B cell (primary cell): Measurements from ENCODE around the gene MFSD11. TPM values are rescaled to one million over a fixed set of nuclear protein-coding genes. Genes with fewer than 3 reads are reported as not detected.
"Not testable (repeated sequence)": the region's sequence is repeated elsewhere in the genome, so short reads cannot be mapped to it uniquely, and the experiment has no call there.

Source experiments
- ATAC-seq: fragments of 200-7000 bp; cut with Tn5 transposase; one replicate; pipeline ENCODE4 v1.10.0; 2021; ENCODE audit warnings: low read depth, mild to moderate bottlenecking, moderate number of reproducible peaks, moderate library complexity
- CTCF ChIA-PET: fragments of 350-600 bp; sonication (Branson Sonifier 250); formaldehyde crosslinking; loops from one replicate; lab custom pipeline; 2021; ENCODE audit warnings: antibody characterized with exemption, inconsistent platforms; lab: Charles Lee
- POLR2A ChIA-PET: fragments of 350-600 bp; sonication (Branson Sonifier 250); formaldehyde crosslinking; loops from one replicate; lab custom pipeline; 2021; ENCODE audit warnings: antibody characterized with exemption; lab: Charles Lee
- DNase-seq: peaks from one replicate; pipeline ENCODE4 v3.0.0; 2013
- H2AFZ ChIP-seq: 2 replicates; pipeline ENCODE4 v1.6.1; 2012; ENCODE audit warnings: mild to moderate bottlenecking, low read depth, low read length; ENCODE audit not compliant: insufficient read depth, poor library complexity, severe bottlenecking
- H3K27ac ChIP-seq, 2 donors: 1 replicate in 1 of 2; 2 replicates in 1 of 2; pipeline ENCODE4 v1.5.1; 2012 to 2013; ENCODE audit warnings: low read length in 2 of 2, mild to moderate bottlenecking in 2 of 2, moderate library complexity in 1 of 2
- H3K27me3 ChIP-seq, 4 experiments: fragments of 200-600 bp in 1 of 4; sonication (generic) in 1 of 4; replicated peaks in 1 of 4; 1 replicate in 2 of 4; 2 replicates in 2 of 4; pipeline versions ENCODE4 v1.6.1 to v1.7.0; 2013 to 2016; ENCODE audit warnings: low read length in 3 of 4, mild to moderate bottlenecking in 2 of 4, mixed read lengths in 1 of 4, moderate library complexity in 1 of 4; ENCODE audit not compliant: insufficient read depth in 4 of 4, control insufficient read depth in 3 of 4; ENCODE audit errors: control extremely low read depth in 1 of 4
- H3K36me3 ChIP-seq, 2 experiments: replicated peaks in 1 of 2; 1 replicate in 1 of 2; 2 replicates in 1 of 2; pipeline versions ENCODE4 v1.6.1 to v1.7.1; 2013; ENCODE audit warnings: low read length in 1 of 2; ENCODE audit not compliant: insufficient read depth in 2 of 2, control insufficient read depth in 1 of 2; ENCODE audit errors: control extremely low read depth in 1 of 2, extremely low read depth in 1 of 2
- H3K4me1 ChIP-seq, 2 donors: fragments of 200-600 bp in 1 of 2; sonication (generic) in 1 of 2; 1 replicate in 1 of 2; 2 replicates in 1 of 2; pipeline versions ENCODE4 v1.5.1 to v1.6.1; 2013 to 2017; ENCODE audit warnings: low read length in 2 of 2; ENCODE audit not compliant: control insufficient read depth in 2 of 2, insufficient read depth in 2 of 2
- H3K4me2 ChIP-seq: replicated peaks from 2 replicates; pipeline ENCODE3; 2012; ENCODE audit warnings: mild to moderate bottlenecking, low read depth, low read length; ENCODE audit not compliant: poor library complexity, severe bottlenecking
- H3K4me3 ChIP-seq, 5 experiments: fragments of 200-600 bp in 1 of 5; sonication (generic) in 1 of 5; 1 replicate in 3 of 5; 2 replicates in 2 of 5; pipeline versions ENCODE4 v1.5.1 to v1.7.0; 2011 to 2016; ENCODE audit warnings: low read length in 4 of 5, mild to moderate bottlenecking in 4 of 5, low read depth in 2 of 5, control low read depth in 1 of 5, moderate library complexity in 1 of 5; ENCODE audit not compliant: insufficient read depth in 1 of 5; ENCODE audit errors: control extremely low read depth in 1 of 5, extremely low read depth in 1 of 5
- H3K79me2 ChIP-seq: fragments of 200-600 bp; sonication (generic); one replicate; pipeline ENCODE4 v1.6.0; 2016; ENCODE audit warnings: low read length; ENCODE audit not compliant: control insufficient read depth, insufficient read depth
- H3K9ac ChIP-seq: fragments of 200-600 bp; sonication (generic); 2 replicates; pipeline ENCODE4 v1.6.1; 2017; ENCODE audit warnings: mild to moderate bottlenecking, low read length, moderate library complexity
- H3K9me3 ChIP-seq, 3 donors: one replicate each; pipeline versions ENCODE4 v1.6.1 to v1.7.1; 2013; ENCODE audit warnings: low read length in 2 of 3; ENCODE audit not compliant: control insufficient read depth in 2 of 3, insufficient read depth in 1 of 3; ENCODE audit errors: control extremely low read depth in 1 of 3
- H4K20me1 ChIP-seq: 2 replicates; pipeline ENCODE4 v1.6.0; 2012; ENCODE audit warnings: mild to moderate bottlenecking, low read length; ENCODE audit not compliant: insufficient read depth, control insufficient read depth, poor library complexity, severe bottlenecking
- H3K27ac Mint-ChIP-seq: one replicate; pipeline ENCODE4 v1.8.0; 2021; ENCODE audit warnings: mixed read lengths
- H3K27me3 Mint-ChIP-seq: one replicate; pipeline ENCODE4 v1.8.0; 2021; ENCODE audit warnings: mixed read lengths
- H3K4me1 Mint-ChIP-seq: one replicate; pipeline ENCODE4 v1.8.0; 2021; ENCODE audit warnings: mixed read lengths
- H3K4me3 Mint-ChIP-seq: one replicate; pipeline ENCODE4 v1.8.0; 2021; ENCODE audit warnings: mixed read lengths
- H3K9me3 Mint-ChIP-seq: one replicate; pipeline ENCODE4 v1.8.0; 2022; ENCODE audit warnings: mixed read lengths; ENCODE audit not compliant: insufficient read depth
- EZH2 ChIP-seq: IDR thresholded peaks from 2 replicates; pipeline ENCODE4 v1.6.1; 2012; ENCODE audit warnings: borderline replicate concordance, low read depth, mild to moderate bottlenecking, moderate library complexity, low read length; ENCODE audit not compliant: insufficient read depth, poor library complexity, severe bottlenecking
- WGBS: methylation state at CpG from one replicate; pipeline ENCODE4 v1.1.5; 2013; ENCODE audit warnings: missing lambda C conversion rate; ENCODE audit not compliant: insufficient coverage; 5-methylcytosine and 5-hydroxymethylcytosine counted together
- intact Hi-C: fragments of 100-400 bp; cut with micrococcal nuclease; formaldehyde crosslinking; loops from one replicate; pipeline ENCODE4 v1.10.0; 2022
- polyA plus RNA-seq: library from polyadenylated mRNA; depleted of rRNA; stranded (reverse); fragments of >200 nt; gene quantifications from 2 replicates; pipeline ENCODE4 v1.2.3, GENCODE V29; 2012
- total RNA-seq, 2 donors: library from RNA; stranded (reverse); fragments of 120-200 nt in 1 of 2; gene quantifications; 1 replicate in 1 of 2; 2 replicates in 1 of 2; pipeline versions ENCODE4 v1.2.3 to v1.2.4, GENCODE V29; 2013 to 2022
- TF ChIP-seq, protein P1 (sequence below): fragments of 200-600 bp; IDR thresholded peaks from one replicate; pipeline ENCODE4 v1.8.0; 2022; ENCODE audit warnings: antibody characterized with exemption, mild to moderate bottlenecking

The MFSD11 gene
- total and polyA plus RNA-seq, 2 donors (not counting 1 experiment from before 2014, with no cell fraction given): 24.5 to 36.4 TPM

DNA sequence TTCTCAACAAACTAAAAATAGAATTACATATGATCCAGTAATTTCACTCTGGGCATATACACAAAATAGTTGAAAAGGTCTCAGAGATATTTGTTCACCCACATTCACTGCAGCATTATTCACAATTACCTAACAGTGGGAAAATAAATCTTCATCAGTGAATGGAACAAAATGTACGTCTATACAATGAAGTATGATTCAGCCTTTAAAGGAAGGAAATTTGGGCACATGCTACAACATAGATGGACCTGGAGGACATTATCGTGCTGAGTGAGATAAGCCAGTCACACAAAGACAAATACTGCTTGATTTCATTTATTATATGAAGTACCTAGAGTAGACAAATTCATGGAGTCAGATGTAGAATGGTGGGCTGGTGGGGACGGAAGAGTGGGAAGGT, 47.0 kb downstream of the MFSD11 start:
- no peak overlapping the region for H2AFZ ChIP-seq
- no peaks in the 10 kb centered on the region for H3K79me2 ChIP-seq
- Mint-ChIP-seq H3K9me3 (no peaks in the 10 kb centered on the region), H3K4me3 (no peak overlapping the region), H3K27ac (no peak overlapping the region), H3K4me1 (no peaks in the 10 kb centered on the region), H3K27me3 (no peaks in the 10 kb centered on the region)
- no peaks in the 10 kb centered on the region for H3K27me3 ChIP-seq
- no peaks in the 10 kb centered on the region for H3K4me1 ChIP-seq
- no peaks in the 10 kb centered on the region for H4K20me1 ChIP-seq
- intact Hi-C loops: no loop called here
- TF ChIP-seq, protein P1, sequence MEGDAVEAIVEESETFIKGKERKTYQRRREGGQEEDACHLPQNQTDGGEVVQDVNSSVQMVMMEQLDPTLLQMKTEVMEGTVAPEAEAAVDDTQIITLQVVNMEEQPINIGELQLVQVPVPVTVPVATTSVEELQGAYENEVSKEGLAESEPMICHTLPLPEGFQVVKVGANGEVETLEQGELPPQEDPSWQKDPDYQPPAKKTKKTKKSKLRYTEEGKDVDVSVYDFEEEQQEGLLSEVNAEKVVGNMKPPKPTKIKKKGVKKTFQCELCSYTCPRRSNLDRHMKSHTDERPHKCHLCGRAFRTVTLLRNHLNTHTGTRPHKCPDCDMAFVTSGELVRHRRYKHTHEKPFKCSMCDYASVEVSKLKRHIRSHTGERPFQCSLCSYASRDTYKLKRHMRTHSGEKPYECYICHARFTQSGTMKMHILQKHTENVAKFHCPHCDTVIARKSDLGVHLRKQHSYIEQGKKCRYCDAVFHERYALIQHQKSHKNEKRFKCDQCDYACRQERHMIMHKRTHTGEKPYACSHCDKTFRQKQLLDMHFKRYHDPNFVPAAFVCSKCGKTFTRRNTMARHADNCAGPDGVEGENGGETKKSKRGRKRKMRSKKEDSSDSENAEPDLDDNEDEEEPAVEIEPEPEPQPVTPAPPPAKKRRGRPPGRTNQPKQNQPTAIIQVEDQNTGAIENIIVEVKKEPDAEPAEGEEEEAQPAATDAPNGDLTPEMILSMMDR: no peak
- TF ChIP-seq EZH2: no peak
- ATAC-seq (no peak), DNase-seq (no peak)
- no peak overlapping the region for H3K4me3 ChIP-seq
- WGBS: no CpG with 5 or more reads among the region's 3 CpGs
- H3K4me2 ChIP-seq: no peak overlapping the region
- POLR2A ChIA-PET: no interaction called here
- H3K9ac ChIP-seq: no peak overlapping the region
- no peaks in the 10 kb centered on the region for H3K9me3 ChIP-seq
- no peak overlapping the region for H3K27ac ChIP-seq
- CTCF ChIA-PET: no interaction called here
- peaks cover 1 to 10% of the 10 kb centered on the region in 2 experiments for H3K36me3 ChIP-seq

DNA sequence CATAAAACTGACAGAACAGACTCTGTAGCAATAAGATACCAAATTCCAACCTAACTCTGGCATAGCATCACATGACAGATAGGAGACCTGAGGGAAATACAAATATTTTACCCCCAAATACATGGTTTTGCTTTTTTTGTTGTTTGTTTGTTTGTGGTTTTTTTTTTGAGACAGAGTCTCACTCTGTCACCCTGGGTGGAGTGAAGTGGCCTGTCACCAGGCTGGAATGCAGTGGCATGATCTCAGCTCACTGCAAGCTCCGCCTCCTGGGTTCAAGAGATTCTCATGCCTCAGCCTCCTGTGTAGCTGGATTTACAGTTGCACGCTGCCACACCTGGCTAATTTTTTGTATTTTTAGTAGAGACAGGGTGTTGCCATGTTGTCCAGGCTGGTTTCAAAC, 49.9 kb downstream of the MFSD11 start:
- H3K4me3 Mint-ChIP-seq, H3K36me3 ChIP-seq, H4K20me1 ChIP-seq, H3K27me3 Mint-ChIP-seq, ATAC-seq, DNase-seq, H3K27ac ChIP-seq, H3K79me2 ChIP-seq, H3K9ac ChIP-seq, H3K9me3 Mint-ChIP-seq, H2AFZ ChIP-seq, CTCF ChIA-PET, H3K9me3 ChIP-seq, H3K4me2 ChIP-seq, POLR2A ChIA-PET, H3K4me3 ChIP-seq, intact Hi-C loops, H3K27me3 ChIP-seq, H3K27ac Mint-ChIP-seq: not testable (repeated sequence)
- H3K4me1 ChIP-seq: peaks cover 9 to 10% of the 10 kb centered on the region in 2 donors
- WGBS: no CpG with 5 or more reads among the region's 2 CpGs
- H3K4me1 Mint-ChIP-seq: peaks cover 11% of the 10 kb centered on the region
